Measurements from ENCODE around the gene SIKE1.
A peak's percentile ranks its signal among the peaks of the same experiment; 100 is the strongest.
"Not testable (repeated sequence)": the region's sequence is repeated elsewhere in the genome, so short reads cannot be mapped to it uniquely, and the experiment has no call there.

Gene SIKE1

DNA sequence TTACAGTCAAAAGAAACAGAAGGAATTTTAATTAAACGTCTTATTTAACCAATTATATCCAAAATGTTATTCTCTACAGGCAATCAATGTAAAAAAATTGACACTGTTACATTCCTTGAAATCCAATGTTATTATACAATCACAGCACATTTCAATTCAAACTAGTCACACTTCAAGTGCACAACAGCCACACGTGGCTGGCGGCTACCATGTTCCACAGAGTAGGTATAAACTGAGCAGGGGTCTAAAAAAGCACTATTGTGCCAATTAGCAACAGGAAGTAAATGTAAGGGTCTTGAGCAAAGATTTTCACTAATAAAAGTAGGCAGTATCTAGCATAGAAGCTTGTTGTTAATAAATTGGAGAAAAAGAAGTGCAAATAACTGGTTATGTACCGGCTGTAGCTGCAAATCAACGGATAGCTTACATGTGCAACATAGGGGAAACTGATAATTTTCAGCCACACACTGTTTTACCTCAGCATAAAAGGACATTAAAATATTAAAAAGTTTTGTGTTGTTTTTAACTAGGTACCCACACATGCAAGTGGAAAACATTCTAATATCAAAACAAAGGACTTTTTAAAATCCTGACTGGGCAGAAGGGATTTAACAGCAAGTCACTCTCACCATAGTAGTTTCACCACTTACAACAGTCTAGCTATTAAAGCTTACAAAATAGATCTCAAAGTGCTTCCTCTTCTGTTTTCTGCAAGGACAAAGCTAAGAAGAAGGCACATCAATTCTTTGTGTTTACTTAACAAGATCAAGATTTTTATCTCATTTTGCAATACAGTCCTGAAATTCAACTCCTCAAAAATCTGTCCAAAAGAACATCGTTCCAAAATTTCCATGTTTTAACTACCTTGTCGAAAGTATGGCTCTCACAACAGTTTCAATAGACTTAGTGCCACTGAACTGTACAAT, 25.2 kb downstream of the SIKE1 start:
- DNase-seq = no peak

DNA sequence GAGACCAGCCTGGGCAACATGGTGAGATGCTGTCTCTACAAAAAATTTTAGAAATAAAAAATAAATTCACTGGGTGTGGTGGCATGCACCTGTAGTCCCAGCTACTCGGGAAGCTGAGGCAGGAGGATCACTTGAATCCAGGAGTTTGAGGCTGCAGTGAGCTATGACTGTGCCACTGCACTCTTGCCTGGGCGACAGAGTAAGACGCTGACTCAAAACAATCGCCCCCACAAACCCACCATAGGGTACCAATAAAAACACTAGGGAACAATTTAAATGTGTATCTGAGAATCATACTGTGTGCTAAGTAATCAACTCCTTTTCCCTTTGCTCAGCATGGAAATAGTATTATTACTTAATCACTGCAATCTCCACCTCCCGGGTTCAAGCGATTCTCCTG, 26.8 kb downstream of the SIKE1 start:
- not testable (repeated sequence) for DNase-seq

DNA sequence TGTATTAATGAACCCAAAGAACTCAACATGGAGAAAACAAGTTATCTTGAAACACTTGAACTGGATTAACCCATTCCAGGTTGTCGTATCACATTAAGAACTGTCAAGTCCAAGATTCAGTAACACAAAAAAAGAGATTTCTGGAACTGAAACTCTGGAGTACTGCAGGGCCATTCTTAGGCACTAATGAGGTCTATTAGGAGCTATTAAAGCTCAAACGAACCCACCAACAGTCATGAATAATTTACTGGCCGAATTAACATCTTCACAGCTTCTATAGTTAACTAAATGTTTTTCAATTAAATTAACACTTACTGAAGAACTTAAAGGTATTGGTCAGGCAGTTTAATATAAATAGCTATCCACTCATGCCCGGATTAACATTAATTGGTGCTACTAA, 27.3 kb downstream of the SIKE1 start:
- no peak for DNase-seq

DNA sequence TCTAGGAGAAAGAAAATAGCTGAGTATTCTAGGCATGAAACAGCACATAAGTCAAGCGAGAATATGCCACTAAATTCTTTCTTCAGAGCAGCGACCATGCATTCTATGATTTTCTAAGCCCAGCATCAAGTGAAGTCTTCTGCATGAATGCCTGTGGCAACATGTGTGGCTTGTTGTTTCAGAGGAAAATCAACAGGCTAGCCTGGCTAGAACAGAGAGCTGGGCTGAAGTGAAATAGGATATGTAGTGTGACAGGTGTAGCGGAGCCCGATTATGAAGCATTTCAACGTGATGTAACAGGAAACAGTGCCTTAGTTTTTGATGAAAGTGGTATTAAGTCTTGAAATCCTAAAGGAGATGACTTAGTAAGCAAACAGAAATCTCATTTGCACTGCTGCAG, 29.7 kb downstream of the SIKE1 start:
- DNase-seq = peak; percentile 79

DNA sequence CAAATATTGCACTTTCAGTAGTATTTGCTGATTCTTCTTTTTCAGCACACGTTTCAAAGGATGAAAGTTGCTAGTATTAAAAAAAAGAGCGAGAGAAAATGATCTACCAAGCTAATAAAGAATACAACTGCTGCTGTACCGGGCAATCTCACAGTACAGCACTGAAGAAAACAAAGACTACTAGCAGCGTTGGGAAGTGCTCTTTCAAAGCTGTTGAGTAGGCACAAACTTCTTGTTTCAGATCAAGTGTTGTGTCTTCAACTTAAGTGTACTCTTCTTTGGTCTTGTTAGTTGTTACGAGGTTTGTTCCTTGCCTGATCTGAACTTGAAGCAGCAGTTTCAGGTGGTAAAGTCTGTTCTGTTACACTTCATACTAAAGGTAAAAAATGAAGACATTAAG, 30.6 kb downstream of the SIKE1 start:
- DNase-seq = no peak

DNA sequence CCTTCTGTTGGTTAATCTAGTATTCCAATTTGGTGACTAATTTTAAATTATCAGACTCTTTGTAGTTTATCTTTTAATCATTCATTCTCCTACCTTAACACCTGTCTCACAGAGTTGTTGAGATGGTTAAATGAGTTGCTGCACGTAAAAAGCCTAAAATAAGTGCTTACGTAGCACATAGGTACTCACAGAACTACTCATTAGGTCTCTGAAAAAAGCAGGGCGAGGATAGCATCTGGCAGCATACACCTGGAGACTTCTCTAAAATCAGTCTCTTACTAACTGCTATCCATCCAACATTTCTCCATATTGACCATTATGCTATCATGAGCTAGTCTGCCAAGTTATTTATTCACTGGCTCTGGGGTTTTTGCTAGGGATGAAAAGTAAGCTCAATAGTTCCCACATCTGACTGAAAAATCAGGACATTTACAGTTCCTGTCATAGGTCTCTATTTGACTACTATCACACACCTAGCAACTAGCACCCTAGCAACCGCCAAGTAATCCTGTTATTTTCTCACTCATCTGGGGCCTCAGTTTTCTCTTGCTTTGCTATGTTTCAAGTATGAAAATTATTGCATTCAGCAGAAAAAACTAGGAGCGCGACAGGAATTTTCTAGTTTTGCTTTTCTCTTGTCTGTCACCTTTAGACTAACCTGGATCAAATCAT, 33.9 kb downstream of the SIKE1 start:
- no peak for DNase-seq

DNA sequence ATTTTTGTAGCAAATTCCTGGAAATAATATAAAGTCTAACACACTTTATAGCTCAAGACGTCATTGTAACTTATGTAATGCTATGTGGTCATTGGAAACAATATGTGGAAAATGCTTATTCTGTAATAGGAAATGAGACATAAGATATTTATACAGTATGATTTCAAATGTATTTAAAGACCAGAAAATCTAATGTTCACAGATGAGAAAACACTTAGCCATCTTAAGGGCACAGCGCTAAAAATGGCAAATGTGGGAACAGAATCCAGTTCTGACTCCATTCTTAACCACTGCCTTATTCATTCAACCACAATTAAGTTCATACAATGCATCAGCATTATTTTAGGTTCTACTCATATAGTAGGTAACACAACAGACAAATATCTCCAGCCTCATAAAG, 35.2 kb downstream of the SIKE1 start:
- no peak for DNase-seq

DNA sequence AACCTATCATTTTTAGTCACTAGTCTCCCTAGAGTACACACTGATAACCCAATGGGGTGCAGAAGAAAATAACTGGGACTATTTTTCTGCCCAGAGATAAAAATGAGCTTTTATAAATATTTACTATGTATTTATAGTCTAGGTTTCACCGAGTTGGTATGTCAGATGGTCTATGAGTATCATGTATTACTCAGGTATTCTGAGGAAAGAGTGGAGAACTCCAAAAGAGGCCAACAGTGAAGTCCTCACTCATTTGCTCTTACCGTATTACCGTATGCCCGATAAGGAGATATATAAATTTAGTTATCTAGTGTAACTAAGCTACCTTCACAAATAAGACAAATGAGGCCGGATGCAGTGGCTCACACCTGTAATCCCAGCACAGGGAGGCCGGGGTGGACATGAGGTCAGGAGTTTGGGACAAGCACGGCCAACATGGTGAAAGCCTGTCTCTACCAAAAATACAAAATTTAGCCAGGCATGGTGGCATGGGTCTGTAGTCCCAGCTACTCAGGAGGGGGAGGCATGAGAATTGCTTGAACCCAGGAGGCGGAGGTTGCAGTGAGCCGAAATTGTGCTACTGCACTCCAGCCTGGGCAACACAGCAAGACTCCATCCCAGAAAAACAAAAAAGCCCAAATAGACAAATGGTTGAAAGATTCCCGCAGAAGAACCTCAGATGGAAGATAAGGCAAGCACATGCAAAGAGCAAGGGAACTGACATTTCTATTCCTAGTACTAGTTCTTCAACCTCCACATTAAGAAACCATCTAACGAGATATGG, 38.3 kb downstream of the SIKE1 start:
- no peak for DNase-seq

DNA sequence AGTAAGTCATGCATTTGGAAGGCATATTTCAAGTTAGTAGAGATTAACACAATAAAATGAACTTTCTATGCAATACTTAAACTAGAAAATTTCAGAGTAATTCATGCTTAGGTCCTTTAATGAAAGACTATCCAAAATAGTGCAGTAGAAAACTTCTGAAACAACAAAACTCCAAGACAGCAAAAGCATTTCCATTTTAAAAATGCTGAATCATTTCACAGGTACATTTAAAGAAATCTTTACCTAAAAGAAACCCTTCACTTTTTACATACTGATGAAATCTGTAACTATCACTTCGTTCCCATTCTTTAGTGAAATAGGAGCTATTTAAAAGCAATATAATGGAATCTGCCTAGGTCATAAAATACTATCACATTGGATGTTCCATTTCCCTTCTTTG, 40.2 kb downstream of the SIKE1 start:
- DNase-seq = no peak

DNA sequence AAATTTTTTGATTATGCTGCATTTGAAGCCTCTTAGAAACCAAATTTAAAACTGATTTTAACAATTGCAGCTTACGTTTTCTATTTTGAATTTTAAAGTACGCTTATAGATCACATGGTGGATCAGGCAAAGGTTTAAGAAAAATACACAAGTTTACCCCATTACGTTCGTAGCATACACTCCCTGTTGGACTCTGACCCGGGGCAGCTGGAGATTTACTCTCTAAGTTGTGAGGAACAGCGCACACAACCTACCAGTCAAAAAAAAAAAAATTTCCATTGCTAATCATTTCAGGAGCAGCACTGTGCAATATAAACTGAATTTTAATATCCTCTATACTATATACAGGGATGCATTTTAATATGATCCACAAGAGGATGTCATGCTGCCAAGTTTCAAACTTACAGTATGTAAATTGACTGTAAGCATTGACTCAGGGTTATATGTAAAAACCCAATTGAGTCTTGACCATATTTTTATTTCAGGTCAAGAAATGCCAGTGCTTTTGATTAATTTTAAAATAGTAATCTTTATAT, 43.1 kb downstream of the SIKE1 start:
- DNase-seq = no peak

DNA sequence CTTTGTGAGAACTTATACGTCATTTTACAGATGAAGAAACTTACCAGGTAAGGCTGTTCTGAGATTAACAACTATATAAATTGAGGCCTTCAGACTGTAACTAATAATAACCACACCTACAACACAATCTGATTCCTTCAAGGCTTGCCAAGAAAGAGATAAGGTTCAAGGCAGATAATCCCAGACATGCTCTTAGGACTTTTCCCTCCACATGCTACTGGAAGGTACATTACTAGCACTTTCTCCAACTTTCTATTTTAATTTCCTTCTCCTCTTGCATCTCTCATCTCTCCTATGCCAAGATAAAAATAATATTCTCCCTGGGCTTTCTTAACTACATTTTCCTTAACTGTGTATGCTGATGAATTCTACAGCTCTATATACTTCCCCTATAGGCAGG, 45.0 kb downstream of the SIKE1 start:
- DNase-seq = no peak

DNA sequence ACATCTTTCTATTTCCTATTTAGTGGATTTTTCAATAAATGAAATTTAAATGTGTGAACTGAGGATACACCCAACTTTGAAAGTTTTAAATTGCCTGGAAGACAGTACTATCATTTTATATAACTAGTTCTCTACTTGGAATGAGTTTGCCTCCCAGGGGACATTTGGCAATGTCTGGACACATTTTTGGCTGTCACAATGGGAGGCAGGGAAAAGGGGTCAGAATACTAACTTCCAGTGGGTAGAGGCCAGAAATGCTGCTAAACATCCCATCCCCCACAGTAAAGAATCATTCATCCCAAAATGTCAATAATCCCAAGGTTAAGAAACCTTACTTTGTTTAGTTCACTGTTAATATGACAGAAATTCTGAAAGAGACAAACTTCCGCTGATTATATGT, 50.7 kb downstream of the SIKE1 start:
- no peak for DNase-seq

DNA sequence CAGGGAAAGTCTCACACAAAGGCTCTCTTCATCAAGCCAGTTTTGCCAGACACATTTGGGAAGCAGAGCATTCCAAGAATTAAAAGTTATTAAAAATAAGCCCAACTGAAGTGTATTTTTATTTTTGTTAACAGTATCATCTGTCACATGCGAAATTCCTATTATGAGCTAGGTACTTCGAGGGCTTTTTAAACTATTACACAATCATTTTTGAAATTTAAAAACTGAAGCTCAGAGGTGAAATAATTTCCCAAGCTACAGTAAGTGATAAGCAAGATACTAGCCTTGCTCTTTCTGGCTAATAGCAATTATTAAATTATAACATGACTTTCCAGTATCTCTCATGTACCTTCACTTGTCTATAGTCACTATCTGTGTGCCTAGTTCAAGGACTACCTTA, 51.9 kb downstream of the SIKE1 start:
- DNase-seq = no peak

DNA sequence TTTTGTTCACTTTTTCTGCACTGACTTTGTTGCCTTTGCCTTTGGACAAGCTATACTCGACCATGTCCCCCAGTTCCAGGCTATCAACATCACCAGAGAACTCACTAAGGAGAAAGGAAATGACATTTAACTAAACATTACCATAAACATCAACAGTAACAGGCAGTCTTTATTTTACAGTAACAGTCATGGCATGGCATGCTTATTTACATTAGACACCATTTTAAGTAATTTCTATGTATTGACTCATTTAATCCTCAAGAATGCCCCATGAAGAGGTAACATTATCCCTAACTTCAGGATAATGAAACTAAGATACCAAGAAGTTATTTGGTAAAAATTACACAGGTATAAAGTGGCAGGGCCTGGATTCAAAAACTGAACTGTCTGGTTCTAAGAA, 55.3 kb downstream of the SIKE1 start:
- DNase-seq = no peak

DNA sequence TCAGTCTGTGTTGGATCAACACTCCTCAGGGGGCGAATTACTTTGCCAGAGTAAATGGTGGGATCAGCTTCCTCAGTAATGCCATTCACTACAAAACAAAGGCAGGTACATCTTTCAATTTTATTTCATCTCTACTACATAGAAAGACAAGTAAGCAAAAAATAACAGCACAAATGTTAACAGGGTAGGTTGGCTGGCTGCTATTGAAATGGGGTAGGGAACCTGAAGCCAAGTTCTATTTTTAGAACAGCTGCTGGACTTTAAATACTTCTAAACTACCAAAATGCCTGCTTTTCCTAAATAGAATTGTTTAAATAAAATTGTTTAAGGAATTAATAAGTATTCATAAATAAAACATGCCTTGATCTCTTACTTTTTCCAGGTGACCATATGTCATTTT, 56.6 kb downstream of the SIKE1 start:
- DNase-seq = no peak

DNA sequence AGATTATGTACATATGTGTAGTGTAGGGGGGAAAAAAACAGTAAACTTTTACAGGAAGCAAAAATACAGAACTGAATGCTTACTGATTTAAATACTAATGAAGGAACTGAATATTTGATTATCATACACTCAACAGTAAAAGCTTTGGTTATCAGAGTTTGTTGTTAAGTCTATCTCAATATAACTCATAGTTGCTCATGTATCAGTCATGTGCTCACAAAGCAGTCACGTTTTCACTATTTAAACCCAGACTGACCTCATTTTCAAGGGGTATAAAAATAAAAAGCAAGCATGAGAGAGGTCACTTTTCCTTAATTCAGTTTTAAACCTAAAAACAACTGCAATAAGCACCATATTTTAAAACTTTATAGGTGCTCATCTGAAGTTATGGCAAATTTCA, 57.0 kb downstream of the SIKE1 start:
- DNase-seq = no peak

DNA sequence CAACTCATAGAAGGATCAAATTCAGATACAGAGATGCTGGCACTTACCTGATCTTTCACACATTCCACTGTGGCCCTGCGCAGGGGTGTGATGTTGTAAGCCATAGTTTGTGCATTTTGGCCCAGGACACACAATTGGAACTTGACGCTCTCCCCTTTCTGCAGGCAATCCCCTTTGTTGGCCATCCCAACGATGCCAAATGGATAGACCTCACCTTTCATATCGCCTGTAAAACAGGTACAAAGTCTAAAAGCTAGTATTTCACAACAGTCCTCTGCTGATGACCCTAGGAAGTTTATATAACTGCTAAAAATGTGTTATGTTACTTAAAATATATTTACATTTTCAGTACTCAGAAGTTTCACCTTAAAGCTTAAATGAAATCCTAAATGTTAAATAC, 60.0 kb downstream of the SIKE1 start:
- no peak for DNase-seq

Measured in NCI-H2107 (cell line).